LNCAP (cell line): ENCODE results near the gene ARMC10.

ENCODE experiments used
- CTCF ChIP-seq: fragments of 450-650 bp; IDR thresholded peaks from 2 replicates; pipeline ENCODE4 v1.5.1; 2017; ENCODE audit warnings: mild to moderate bottlenecking

ARMC10 gene

GRCh38 chr7:103058122-103058521 lies 16.8 kb upstream of the ARMC10 start:
- TF ChIP-seq CTCF, result no peak

GRCh38 chr7:103059471-103059870 lies 15.5 kb upstream of the ARMC10 start:
- TF ChIP-seq CTCF, result no peak

- no peak for TF ChIP-seq CTCF
Measured at GRCh38 chr7:103063895-103064294, 11.0 kb upstream of the ARMC10 start.

GRCh38 chr7:103065667-103066066 lies 9.3 kb upstream of the ARMC10 start:
- peak; percentile 49 for TF ChIP-seq CTCF

GRCh38 chr7:103068414-103069403 lies 6.2 kb upstream of the ARMC10 start:
- no peak for TF ChIP-seq CTCF

GRCh38 chr7:103071000-103071399 lies 3.9 kb upstream of the ARMC10 start:
- TF ChIP-seq CTCF, result no peak

- TF ChIP-seq CTCF, result no peak
Measured at GRCh38 chr7:103073989-103074518, 886 bp upstream of the ARMC10 start.
